ENCODE measurements around the gene OR2T2. TPM values are rescaled to one million over a fixed set of nuclear protein-coding genes. Genes with fewer than 3 reads are reported as not detected.
"Not testable (repeated sequence)": the region's sequence is repeated elsewhere in the genome, so short reads cannot be mapped to it uniquely, and the experiment has no call there.

Gene OR2T2
- total RNA-seq, 1 donor, result 0.42 TPM

DNA sequence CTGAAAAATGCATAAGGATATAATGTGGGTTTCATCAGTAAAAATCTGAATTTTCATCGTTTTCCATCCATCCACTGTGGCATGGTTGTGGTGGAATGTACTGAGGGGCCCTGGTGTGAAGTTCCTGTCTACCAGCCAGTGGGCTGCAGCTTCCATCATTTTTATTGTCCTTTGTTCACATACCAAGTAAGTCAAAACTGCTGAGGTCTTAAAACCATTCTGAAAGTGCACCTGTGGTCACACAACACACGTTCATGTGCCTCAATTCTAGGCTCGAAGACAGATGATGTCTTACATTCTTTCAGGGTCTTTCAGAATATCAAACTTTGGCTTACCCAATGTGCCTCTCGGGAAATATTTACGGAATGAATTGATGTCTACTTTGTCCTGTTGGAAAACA is 6.2 kb upstream of the OR2T2 start:
- H3K27me3 ChIP-seq (ENCODE audit: insufficient read depth, low read length), result not testable (repeated sequence)

DNA sequence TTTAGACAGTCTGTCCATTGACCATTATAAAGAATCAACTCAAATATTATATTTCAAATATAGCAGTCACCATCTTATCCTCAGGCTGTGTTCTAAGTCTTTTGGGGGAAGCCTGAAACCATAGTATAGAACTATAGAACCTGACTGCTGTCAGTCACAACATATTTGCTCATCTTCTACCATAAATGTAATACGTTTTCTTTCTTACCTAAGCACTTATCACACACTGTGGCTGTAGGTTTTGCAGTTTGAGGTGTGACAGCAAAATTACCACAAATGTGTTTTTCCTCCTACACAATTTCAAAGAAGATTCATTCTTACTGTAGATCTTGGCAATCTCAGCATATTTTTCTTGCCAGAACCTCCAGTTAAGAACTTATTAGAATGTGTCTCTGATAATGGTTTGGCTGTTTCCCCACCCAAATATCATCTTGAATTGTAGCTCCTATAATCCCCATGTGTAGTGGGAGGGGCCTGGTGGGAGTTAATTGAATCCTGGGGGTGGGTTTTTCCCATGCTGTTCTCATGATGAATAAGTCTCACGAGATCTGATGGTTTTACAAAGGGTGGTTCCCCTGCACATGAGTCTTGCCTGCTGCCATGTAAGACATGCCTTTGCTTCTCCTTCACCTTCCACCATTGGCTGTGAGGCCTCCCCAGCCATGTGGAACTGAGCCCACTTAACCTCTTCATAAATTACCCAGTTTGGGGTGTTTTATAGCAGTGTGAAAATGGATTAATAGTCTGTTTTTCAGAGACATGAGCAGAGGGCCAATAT is 2.7 kb upstream of the OR2T2 start:
- H3K4me3 ChIP-seq (ENCODE audit: low read length); H3K9me3 ChIP-seq (ENCODE audit: low read depth, low read length); H3K27me3 ChIP-seq (ENCODE audit: insufficient read depth, low read length); H3K4me1 ChIP-seq (ENCODE audit: insufficient read depth, low read length): not testable (repeated sequence)

More for the DNA sequence above, 6.2 kb upstream of the OR2T2 start:
- H3K9me3 ChIP-seq (ENCODE audit: low read depth, low read length); H3K4me3 ChIP-seq (ENCODE audit: low read length); H3K4me1 ChIP-seq (ENCODE audit: insufficient read depth, low read length): not testable (repeated sequence)

DNA sequence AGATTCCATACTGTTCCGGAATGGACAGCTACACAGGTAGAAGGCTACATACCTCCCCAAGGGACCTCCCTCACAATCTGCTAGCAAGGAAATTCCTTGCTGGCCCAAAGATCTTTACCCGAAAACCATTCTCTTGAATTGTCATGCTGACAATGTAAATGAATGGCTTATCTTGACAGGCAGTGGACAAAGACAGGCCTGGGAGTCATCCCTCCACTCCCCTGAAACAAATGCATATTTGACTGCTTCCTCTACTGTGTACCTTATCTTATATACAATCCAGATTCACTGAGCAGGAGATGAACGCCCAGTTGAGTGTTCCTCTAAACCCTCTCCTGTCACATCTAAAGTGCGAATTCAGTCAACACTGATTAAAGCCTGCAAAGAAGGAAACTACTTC is 834 bp upstream of the OR2T2 start:
- H3K9me3 ChIP-seq (ENCODE audit: low read depth, low read length); H3K27me3 ChIP-seq (ENCODE audit: insufficient read depth, low read length); H3K4me3 ChIP-seq (ENCODE audit: low read length); H3K4me1 ChIP-seq (ENCODE audit: insufficient read depth, low read length): not testable (repeated sequence)

DNA sequence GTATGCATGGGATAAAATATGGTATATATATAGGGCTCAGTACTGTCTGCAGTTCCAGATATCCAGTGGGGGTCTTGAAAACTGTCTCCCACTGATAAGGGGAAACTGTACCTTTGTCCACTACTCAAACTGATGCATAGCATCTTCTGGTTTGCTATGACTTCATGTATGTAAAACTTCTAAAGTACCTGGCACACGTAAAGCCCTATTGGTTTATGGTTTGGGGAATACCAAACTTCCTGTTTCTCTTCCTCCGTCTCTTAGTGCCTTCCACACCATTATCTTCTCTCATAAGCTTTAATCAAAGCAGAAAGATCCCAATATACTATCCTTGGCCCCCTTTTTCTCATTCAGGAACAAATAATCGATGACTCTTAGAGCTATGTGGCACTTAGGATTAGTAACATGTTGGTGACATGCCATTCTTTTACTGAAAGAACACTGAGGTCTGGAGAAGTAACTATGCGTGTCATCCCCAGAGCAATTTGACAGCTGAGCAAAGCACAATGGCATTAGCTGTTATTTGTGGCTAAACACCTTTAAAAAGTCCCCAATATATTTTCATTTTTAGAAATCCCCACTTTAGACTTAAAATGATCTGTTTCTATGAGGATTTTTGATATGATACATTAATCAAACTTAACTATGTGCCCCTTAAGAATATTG is 3.1 kb downstream of the OR2T2 start:
- H3K4me1 ChIP-seq (ENCODE audit: insufficient read depth, low read length); H3K4me3 ChIP-seq (ENCODE audit: low read length); H3K27me3 ChIP-seq (ENCODE audit: insufficient read depth, low read length): not testable (repeated sequence)

GRCh38 chr1:248449821-248450465 is 4.5 kb downstream of the OR2T2 start:
- not testable (repeated sequence) for H3K4me3 ChIP-seq (ENCODE audit: low read length); H3K4me1 ChIP-seq (ENCODE audit: insufficient read depth, low read length); H3K9me3 ChIP-seq (ENCODE audit: low read depth, low read length); H3K27me3 ChIP-seq (ENCODE audit: insufficient read depth, low read length)

More for the DNA sequence above, 3.1 kb downstream of the OR2T2 start:
- not testable (repeated sequence) for H3K9me3 ChIP-seq (ENCODE audit: low read depth, low read length)

GRCh38 chr1:248450466-248451145 is 5.2 kb downstream of the OR2T2 start:
- not testable (repeated sequence) for H3K27me3 ChIP-seq (ENCODE audit: insufficient read depth, low read length); H3K9me3 ChIP-seq (ENCODE audit: low read depth, low read length); H3K4me3 ChIP-seq (ENCODE audit: low read length); H3K4me1 ChIP-seq (ENCODE audit: insufficient read depth, low read length)

GRCh38 chr1:248453619-248454018 is 8.2 kb downstream of the OR2T2 start:
- not testable (repeated sequence) for H3K4me3 ChIP-seq (ENCODE audit: low read length); H3K4me1 ChIP-seq (ENCODE audit: insufficient read depth, low read length); H3K27me3 ChIP-seq (ENCODE audit: insufficient read depth, low read length); H3K9me3 ChIP-seq (ENCODE audit: low read depth, low read length)

- not testable (repeated sequence) for H3K27me3 ChIP-seq (ENCODE audit: insufficient read depth, low read length); H3K4me1 ChIP-seq (ENCODE audit: insufficient read depth, low read length); H3K9me3 ChIP-seq (ENCODE audit: low read depth, low read length); H3K4me3 ChIP-seq (ENCODE audit: low read length)
Measured at GRCh38 chr1:248455045-248455444, 9.6 kb downstream of the OR2T2 start.

GRCh38 chr1:248456635-248457034 is 11.2 kb downstream of the OR2T2 start:
- not testable (repeated sequence) for H3K4me1 ChIP-seq (ENCODE audit: insufficient read depth, low read length); H3K27me3 ChIP-seq (ENCODE audit: insufficient read depth, low read length); H3K4me3 ChIP-seq (ENCODE audit: low read length); H3K9me3 ChIP-seq (ENCODE audit: low read depth, low read length)

- H3K9me3 ChIP-seq (ENCODE audit: low read depth, low read length); H3K4me3 ChIP-seq (ENCODE audit: low read length); H3K27me3 ChIP-seq (ENCODE audit: insufficient read depth, low read length); H3K4me1 ChIP-seq (ENCODE audit: insufficient read depth, low read length): not testable (repeated sequence)
Measured at GRCh38 chr1:248459117-248459516, 13.7 kb downstream of the OR2T2 start.

- H3K9me3 ChIP-seq (ENCODE audit: low read depth, low read length), result peaks cover 5% of the 10 kb centered on the region
- no peaks in the 10 kb centered on the region for H3K4me1 ChIP-seq (ENCODE audit: insufficient read depth, low read length)
- no peaks in the 10 kb centered on the region for H3K27me3 ChIP-seq (ENCODE audit: insufficient read depth, low read length)
- H3K4me3 ChIP-seq (ENCODE audit: low read length), result no peak overlapping the region
Measured at GRCh38 chr1:248471154-248471553, 25.7 kb downstream of the OR2T2 start.

- H3K27me3 ChIP-seq (ENCODE audit: insufficient read depth, low read length); H3K4me1 ChIP-seq (ENCODE audit: insufficient read depth, low read length); H3K4me3 ChIP-seq (ENCODE audit: low read length); H3K9me3 ChIP-seq (ENCODE audit: low read depth, low read length): not testable (repeated sequence)
Measured at GRCh38 chr1:248472111-248472510, 26.7 kb downstream of the OR2T2 start.

GRCh38 chr1:248473051-248473450 is 27.6 kb downstream of the OR2T2 start, which contains the start of gene OR2T3:
Gene OR2T3, plus strand, starts transcription at chr1:248473351. Its CDS starts 0 bp downstream, at chr1:248473351.
- not testable (repeated sequence) for H3K27me3 ChIP-seq (ENCODE audit: insufficient read depth, low read length); H3K9me3 ChIP-seq (ENCODE audit: low read depth, low read length); H3K4me1 ChIP-seq (ENCODE audit: insufficient read depth, low read length); H3K4me3 ChIP-seq (ENCODE audit: low read length)

- not testable (repeated sequence) for H3K4me1 ChIP-seq (ENCODE audit: insufficient read depth, low read length); H3K4me3 ChIP-seq (ENCODE audit: low read length); H3K27me3 ChIP-seq (ENCODE audit: insufficient read depth, low read length); H3K9me3 ChIP-seq (ENCODE audit: low read depth, low read length)
Measured at GRCh38 chr1:248475660-248476059, 30.2 kb downstream of the OR2T2 start.

Measured in mononuclear cell (primary cell).